Endothelial cell of umbilical vein (primary cell): ENCODE data around the gene PDE10A. TPM values are rescaled to one million over a fixed set of nuclear protein-coding genes. Genes with fewer than 3 reads are reported as not detected.

ENCODE experiments used
- BruUV-seq: library from RNA; stranded (reverse); fragments of 400-500 nt; replicated peaks from 2 replicates; lab custom pipeline; 2021; lab: Mats Ljungman, UMichigan
- CTCF ChIA-PET: fragments of 300-600, 350-600 bp; sonication (Branson Sonifier 250); formaldehyde crosslinking; loops from one replicate; lab custom pipeline; 2021; ENCODE audit warnings: antibody characterized with exemption, inconsistent platforms; lab: Charles Lee
- POLR2A ChIA-PET: fragments of 300-600, 350-600 bp; sonication (Branson Sonifier 250); formaldehyde crosslinking; loops from one replicate; lab custom pipeline; 2021; ENCODE audit warnings: antibody characterized with exemption, inconsistent platforms; lab: Charles Lee
- DNase-seq: peaks from one replicate; pipeline ENCODE4 v3.0.0-alpha.2; 2011; ENCODE audit warnings: low read depth, low spot score
- FAIRE-seq: peaks from 2 replicates; lab custom pipeline; 2011; peaks lifted over from hg19 to GRCh38; lab: Jason Lieb, UNC
- H2AFZ ChIP-seq: 2 replicates; pipeline ENCODE4 v1.6.0; 2012; ENCODE audit warnings: low read depth, low read length, control low read depth, inconsistent platforms
- H3K27ac ChIP-seq: 2 replicates; pipeline ENCODE4 v1.5.1; 2011; ENCODE audit warnings: low read depth, mild to moderate bottlenecking, control low read depth, low read length, moderate library complexity; ENCODE audit not compliant: insufficient read depth
- H3K27me3 ChIP-seq, 2 experiments: 2 replicates each; pipeline versions ENCODE4 v1.6.0 to v1.6.1; 2011; ENCODE audit warnings: low read length in 2 of 2, mixed read lengths in 1 of 2; ENCODE audit not compliant: control insufficient read depth in 2 of 2, insufficient read depth in 2 of 2
- H3K36me3 ChIP-seq, 2 experiments: 2 replicates in 1 of 2; 3 replicates in 1 of 2; pipeline ENCODE4 v1.5.1; 2011; ENCODE audit warnings: low read length in 2 of 2, mild to moderate bottlenecking in 1 of 2, moderate library complexity in 1 of 2; ENCODE audit not compliant: control insufficient read depth in 2 of 2, insufficient read depth in 2 of 2; ENCODE audit errors: extremely low read depth in 1 of 2
- H3K4me1 ChIP-seq: 3 replicates; pipeline ENCODE4 v1.5.1; 2011; ENCODE audit warnings: mild to moderate bottlenecking, low read length; ENCODE audit not compliant: control insufficient read depth, insufficient read depth; ENCODE audit errors: extremely low read depth
- H3K4me2 ChIP-seq: 2 replicates; pipeline ENCODE4 v1.6.1; 2011; ENCODE audit warnings: low read length, control low read depth, mixed read lengths; ENCODE audit not compliant: insufficient read depth
- H3K4me3 ChIP-seq, 3 experiments: fragments of 200-600 bp in 1 of 3; sonication (generic), shearing (Covaris generic) in 1 of 3; replicated peaks in 1 of 3; 2 replicates each; pipeline ENCODE4 v1.5.1; 2011 to 2016; ENCODE audit warnings: control low read depth in 3 of 3, low read length in 3 of 3, mild to moderate bottlenecking in 2 of 3, inconsistent platforms in 1 of 3, low read depth in 1 of 3, moderate library complexity in 1 of 3; ENCODE audit not compliant: insufficient read depth in 1 of 3
- H3K79me2 ChIP-seq: 2 replicates; pipeline ENCODE4 v1.6.0; 2012; ENCODE audit warnings: low read length, inconsistent platforms; ENCODE audit not compliant: control insufficient read depth, insufficient read depth
- H3K9ac ChIP-seq: replicated peaks from 2 replicates; pipeline ENCODE3; 2011; ENCODE audit warnings: low read length, control low read depth; ENCODE audit not compliant: insufficient read depth; ENCODE audit errors: extremely low read depth
- H3K9me1 ChIP-seq: replicated peaks from 3 replicates; pipeline ENCODE4 v1.6.0; 2011; ENCODE audit warnings: mild to moderate bottlenecking, low read length; ENCODE audit not compliant: control insufficient read depth, insufficient read depth; ENCODE audit errors: extremely low read depth
- H3K9me3 ChIP-seq: replicated peaks from 2 replicates; pipeline ENCODE4 v1.5.1; 2012; ENCODE audit warnings: low read length, inconsistent platforms; ENCODE audit not compliant: control insufficient read depth, insufficient read depth
- H4K20me1 ChIP-seq: replicated peaks from 2 replicates; pipeline ENCODE3; 2011; ENCODE audit warnings: mild to moderate bottlenecking, low read length; ENCODE audit not compliant: control insufficient read depth, insufficient read depth; ENCODE audit errors: extremely low read depth
- EZH2 ChIP-seq: IDR thresholded peaks from 2 replicates; pipeline ENCODE4 v1.6.1; 2012; ENCODE audit warnings: borderline replicate concordance, low read depth, mild to moderate bottlenecking, moderate library complexity, low read length, inconsistent platforms; ENCODE audit not compliant: severe bottlenecking
- FOS ChIP-seq: IDR thresholded peaks from 2 replicates; pipeline ENCODE4 v1.6.1; 2011; ENCODE audit warnings: mild to moderate bottlenecking, low read length, moderate library complexity, borderline replicate concordance; ENCODE audit not compliant: insufficient read depth
- GATA2 ChIP-seq: IDR thresholded peaks from 2 replicates; pipeline ENCODE4 v1.7.0; 2011; ENCODE audit warnings: low read depth, mild to moderate bottlenecking, moderate library complexity, mixed read lengths, low read length; ENCODE audit not compliant: insufficient read length, insufficient read depth
- JUN ChIP-seq: IDR thresholded peaks from 2 replicates; pipeline ENCODE4 v1.6.1; 2011; ENCODE audit warnings: borderline replicate concordance, low read depth; ENCODE audit not compliant: insufficient read length, insufficient read depth
- MAX ChIP-seq: IDR thresholded peaks from 2 replicates; pipeline ENCODE4 v1.6.1; 2011; ENCODE audit not compliant: insufficient read depth, insufficient read length
- MYC ChIP-seq: IDR thresholded peaks from one replicate; pipeline ENCODE4 v1.6.1; 2011; ENCODE audit warnings: mild to moderate bottlenecking, low read depth, low read length
- POLR2A ChIP-seq: IDR thresholded peaks from 2 replicates; pipeline ENCODE4 v1.6.1; 2012; ENCODE audit warnings: low read depth, mild to moderate bottlenecking, control low read depth, low read length
- POLR2AphosphoS5 ChIP-seq: IDR thresholded peaks from 2 replicates; pipeline ENCODE4 v1.6.1; 2012; ENCODE audit warnings: low read depth, mild to moderate bottlenecking, control low read depth, low read length, moderate library complexity; ENCODE audit not compliant: insufficient read depth
- dilution Hi-C: fragments of 300-500 bp; cut with MboI; formaldehyde crosslinking; loops from one replicate; pipeline ENCODE4 v1.15.0; 2019; ENCODE audit warnings: low sequenced_read_pairs; ENCODE audit not compliant: extremely low pct_ligation_motif_present
- intact Hi-C: fragments of 100-400 bp; cut with micrococcal nuclease; formaldehyde crosslinking; loops from one replicate; pipeline ENCODE4 v1.10.0; 2022
- polyA plus RNA-seq, 4 experiments: library from polyadenylated mRNA; depleted of rRNA in 3 of 4; stranded (reverse) in 3 of 4; unstranded in 1 of 4; fragments of >200 nt; gene quantifications; 2 replicates each; pipeline versions ENCODE4 v1.2.1 to v1.2.3, GENCODE V29; 2011 to 2012; ENCODE audit warnings: missing spikeins in 1 of 4
- total RNA-seq: library from RNA; stranded (reverse); gene quantifications from 2 replicates; pipeline ENCODE4 v1.2.3, GENCODE V29; 2021
- TF ChIP-seq, protein P1 (sequence below), 2 donors: IDR thresholded peaks; 1 replicate in 1 of 2; 2 replicates in 1 of 2; pipeline ENCODE4 v1.5.1; 2011; ENCODE audit warnings: low read length in 2 of 2, mild to moderate bottlenecking in 2 of 2, moderate library complexity in 2 of 2, control low read depth in 1 of 2, inconsistent platforms in 1 of 2, low read depth in 1 of 2; ENCODE audit not compliant: insufficient read depth in 1 of 2; ENCODE audit errors: extremely low read depth in 1 of 2

The PDE10A gene
- total and polyA plus RNA-seq, 2 donors (not counting 3 experiments of a cell fraction or from before 2014, with no cell fraction given) = 0.86 to 2.9 TPM

DNA sequence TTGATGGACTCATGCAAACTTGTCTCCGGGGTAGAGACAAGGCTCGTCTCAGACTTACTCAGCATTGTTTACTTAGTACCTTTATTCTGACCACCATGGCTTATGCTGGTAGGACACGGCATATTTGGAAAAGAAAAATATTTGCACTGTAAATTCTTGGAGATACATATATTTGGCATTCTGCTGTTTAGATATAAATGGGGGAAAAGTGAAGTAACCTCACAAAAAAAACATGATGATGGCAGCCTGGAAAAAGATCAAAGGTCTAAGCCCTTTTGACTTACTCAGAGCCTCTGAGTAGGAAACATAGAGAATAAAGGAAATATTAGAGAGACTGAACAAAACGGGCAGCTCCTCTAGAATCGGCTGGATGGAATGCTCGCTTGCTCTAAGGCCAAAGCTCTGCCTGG lies 32.5 kb downstream of the PDE10A start:
- H3K4me2 ChIP-seq = no peak overlapping the region
- H3K9me1 ChIP-seq = no peaks in the 10 kb centered on the region
- no peaks in the 10 kb centered on the region for H3K9me3 ChIP-seq
- no peaks in the 10 kb centered on the region for H3K4me1 ChIP-seq
- FAIRE-seq (no peak), DNase-seq (peak; percentile 12)
- H3K27me3 ChIP-seq = no peaks in the 10 kb centered on the region
- ChIA-PET POLR2A (no interaction called here), CTCF (no interaction called here)
- H3K79me2 ChIP-seq = no peaks in the 10 kb centered on the region
- H2AFZ ChIP-seq = no peak overlapping the region
- no peak for TF ChIP-seq FOS
- TF ChIP-seq GATA2 = no peak
- TF ChIP-seq EZH2 = no peak
- dilution Hi-C loops = no loop called here
- no peaks in the 10 kb centered on the region for H4K20me1 ChIP-seq
- no peak overlapping the region for H3K9ac ChIP-seq
- intact Hi-C loops = no loop called here
- H3K27ac ChIP-seq = no peak overlapping the region
- H3K36me3 ChIP-seq = no peaks in the 10 kb centered on the region
- H3K4me3 ChIP-seq = no peak overlapping the region
- BruUV-seq = no TSS peak

GRCh38 chr6:165628955-165629354 lies 34.1 kb downstream of the PDE10A start:
- intact Hi-C loops (no loop called here), dilution Hi-C loops (no loop called here)
- Histone ChIP-seq H3K79me2 (no peaks in the 10 kb centered on the region), H3K9me1 (no peaks in the 10 kb centered on the region), H3K36me3 (no peaks in the 10 kb centered on the region), H3K4me2 (no peak overlapping the region), H3K4me3 (no peak overlapping the region), H2AFZ (no peak overlapping the region), H3K9ac (no peak overlapping the region), H3K27ac (no peak overlapping the region), H3K9me3 (no peaks in the 10 kb centered on the region), H4K20me1 (no peaks in the 10 kb centered on the region), H3K27me3 (no peaks in the 10 kb centered on the region), H3K4me1 (no peaks in the 10 kb centered on the region)
- DNase-seq (no peak), FAIRE-seq (peak; percentile 8)
- BruUV-seq = no TSS peak
- CTCF ChIA-PET = interaction anchor here (0.8 to 1.6 kb wide), 3 partner anchors 8 to 189 kb away, joined by 3 to 5 read pairs (median 4); no protein-coding TSS in a partner anchor
- POLR2A ChIA-PET = no interaction called here
- TF ChIP-seq POLR2AphosphoS5 (no peak), GATA2 (no peak), MYC (no peak), FOS (no peak), JUN (no peak), MAX (no peak), POLR2A (no peak), EZH2 (no peak)
- TF ChIP-seq, protein P1, sequence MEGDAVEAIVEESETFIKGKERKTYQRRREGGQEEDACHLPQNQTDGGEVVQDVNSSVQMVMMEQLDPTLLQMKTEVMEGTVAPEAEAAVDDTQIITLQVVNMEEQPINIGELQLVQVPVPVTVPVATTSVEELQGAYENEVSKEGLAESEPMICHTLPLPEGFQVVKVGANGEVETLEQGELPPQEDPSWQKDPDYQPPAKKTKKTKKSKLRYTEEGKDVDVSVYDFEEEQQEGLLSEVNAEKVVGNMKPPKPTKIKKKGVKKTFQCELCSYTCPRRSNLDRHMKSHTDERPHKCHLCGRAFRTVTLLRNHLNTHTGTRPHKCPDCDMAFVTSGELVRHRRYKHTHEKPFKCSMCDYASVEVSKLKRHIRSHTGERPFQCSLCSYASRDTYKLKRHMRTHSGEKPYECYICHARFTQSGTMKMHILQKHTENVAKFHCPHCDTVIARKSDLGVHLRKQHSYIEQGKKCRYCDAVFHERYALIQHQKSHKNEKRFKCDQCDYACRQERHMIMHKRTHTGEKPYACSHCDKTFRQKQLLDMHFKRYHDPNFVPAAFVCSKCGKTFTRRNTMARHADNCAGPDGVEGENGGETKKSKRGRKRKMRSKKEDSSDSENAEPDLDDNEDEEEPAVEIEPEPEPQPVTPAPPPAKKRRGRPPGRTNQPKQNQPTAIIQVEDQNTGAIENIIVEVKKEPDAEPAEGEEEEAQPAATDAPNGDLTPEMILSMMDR (IDR thresholded peaks at IDR 0.05; ENCODE audit: extremely low read depth in 1 of 2, insufficient read depth in 1 of 2, low read depth in 1 of 2, low read length in 2 of 2) = no peak
